GM06990 (cell line): ENCODE measurements around the gene DPEP1.
"Not testable (repeated sequence)": the region's sequence is repeated elsewhere in the genome, so short reads cannot be mapped to it uniquely, and the experiment has no call there.

Experiments
- DNase-seq: peaks from one replicate; pipeline ENCODE4 v3.0.0-alpha.2; 2011; ENCODE audit not compliant: insufficient read length; ENCODE audit errors: extremely low read depth
- H3K27me3 ChIP-seq: replicated peaks from 2 replicates; pipeline ENCODE4 v1.6.0; 2011; ENCODE audit warnings: low read length; ENCODE audit not compliant: control insufficient read depth, insufficient read depth
- H3K36me3 ChIP-seq: 2 replicates; pipeline ENCODE4 v1.5.1; 2011; ENCODE audit warnings: low read length; ENCODE audit not compliant: control insufficient read depth, insufficient read depth
- H3K4me3 ChIP-seq: replicated peaks from 2 replicates; pipeline ENCODE4 v1.5.1; 2011; ENCODE audit warnings: low read depth, mild to moderate bottlenecking, control low read depth, low read length
- TF ChIP-seq, protein P1 (sequence below): IDR thresholded peaks from 2 replicates; pipeline ENCODE4 v1.5.1; 2011; ENCODE audit warnings: low read length, control low read depth, mild to moderate bottlenecking, inconsistent platforms; ENCODE audit not compliant: insufficient read depth, poor library complexity, severe bottlenecking

Gene DPEP1

DNA sequence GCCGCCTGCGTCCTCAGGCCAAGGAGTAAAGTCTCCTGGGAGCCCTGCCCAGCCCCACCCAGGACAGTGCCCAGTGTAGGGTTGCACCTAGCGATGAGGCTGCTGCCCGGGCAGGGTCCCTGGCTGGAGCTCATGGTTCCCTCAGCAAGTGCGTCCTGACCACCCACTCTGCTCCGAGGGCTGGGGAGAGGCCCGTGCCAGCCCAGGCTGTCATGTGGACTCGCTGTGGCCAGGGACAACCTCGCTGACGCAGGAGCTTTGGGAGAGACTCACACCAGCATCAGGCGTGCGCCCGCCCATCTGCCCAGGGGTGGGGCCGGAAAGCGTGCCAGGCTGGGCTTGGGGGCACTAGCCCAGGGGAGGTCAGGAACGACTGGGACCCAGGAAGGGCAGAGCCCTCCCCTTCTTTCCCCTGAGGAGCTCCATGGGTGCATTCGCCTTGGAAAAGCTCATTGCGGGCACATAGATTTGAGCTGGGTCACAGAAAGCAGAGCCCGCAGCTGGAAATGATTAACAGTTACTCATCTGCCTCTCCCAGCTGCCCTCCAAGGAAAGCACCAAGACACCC, 19.7 kb downstream of the DPEP1 start:
- DNase-seq = no peak
- Histone ChIP-seq H3K36me3 (no peaks in the 10 kb centered on the region), H3K4me3 (no peak overlapping the region), H3K27me3 (no peaks in the 10 kb centered on the region; the same call in 1 of the 2 replicates)
- TF ChIP-seq, protein P1, sequence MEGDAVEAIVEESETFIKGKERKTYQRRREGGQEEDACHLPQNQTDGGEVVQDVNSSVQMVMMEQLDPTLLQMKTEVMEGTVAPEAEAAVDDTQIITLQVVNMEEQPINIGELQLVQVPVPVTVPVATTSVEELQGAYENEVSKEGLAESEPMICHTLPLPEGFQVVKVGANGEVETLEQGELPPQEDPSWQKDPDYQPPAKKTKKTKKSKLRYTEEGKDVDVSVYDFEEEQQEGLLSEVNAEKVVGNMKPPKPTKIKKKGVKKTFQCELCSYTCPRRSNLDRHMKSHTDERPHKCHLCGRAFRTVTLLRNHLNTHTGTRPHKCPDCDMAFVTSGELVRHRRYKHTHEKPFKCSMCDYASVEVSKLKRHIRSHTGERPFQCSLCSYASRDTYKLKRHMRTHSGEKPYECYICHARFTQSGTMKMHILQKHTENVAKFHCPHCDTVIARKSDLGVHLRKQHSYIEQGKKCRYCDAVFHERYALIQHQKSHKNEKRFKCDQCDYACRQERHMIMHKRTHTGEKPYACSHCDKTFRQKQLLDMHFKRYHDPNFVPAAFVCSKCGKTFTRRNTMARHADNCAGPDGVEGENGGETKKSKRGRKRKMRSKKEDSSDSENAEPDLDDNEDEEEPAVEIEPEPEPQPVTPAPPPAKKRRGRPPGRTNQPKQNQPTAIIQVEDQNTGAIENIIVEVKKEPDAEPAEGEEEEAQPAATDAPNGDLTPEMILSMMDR = no peak

DNA sequence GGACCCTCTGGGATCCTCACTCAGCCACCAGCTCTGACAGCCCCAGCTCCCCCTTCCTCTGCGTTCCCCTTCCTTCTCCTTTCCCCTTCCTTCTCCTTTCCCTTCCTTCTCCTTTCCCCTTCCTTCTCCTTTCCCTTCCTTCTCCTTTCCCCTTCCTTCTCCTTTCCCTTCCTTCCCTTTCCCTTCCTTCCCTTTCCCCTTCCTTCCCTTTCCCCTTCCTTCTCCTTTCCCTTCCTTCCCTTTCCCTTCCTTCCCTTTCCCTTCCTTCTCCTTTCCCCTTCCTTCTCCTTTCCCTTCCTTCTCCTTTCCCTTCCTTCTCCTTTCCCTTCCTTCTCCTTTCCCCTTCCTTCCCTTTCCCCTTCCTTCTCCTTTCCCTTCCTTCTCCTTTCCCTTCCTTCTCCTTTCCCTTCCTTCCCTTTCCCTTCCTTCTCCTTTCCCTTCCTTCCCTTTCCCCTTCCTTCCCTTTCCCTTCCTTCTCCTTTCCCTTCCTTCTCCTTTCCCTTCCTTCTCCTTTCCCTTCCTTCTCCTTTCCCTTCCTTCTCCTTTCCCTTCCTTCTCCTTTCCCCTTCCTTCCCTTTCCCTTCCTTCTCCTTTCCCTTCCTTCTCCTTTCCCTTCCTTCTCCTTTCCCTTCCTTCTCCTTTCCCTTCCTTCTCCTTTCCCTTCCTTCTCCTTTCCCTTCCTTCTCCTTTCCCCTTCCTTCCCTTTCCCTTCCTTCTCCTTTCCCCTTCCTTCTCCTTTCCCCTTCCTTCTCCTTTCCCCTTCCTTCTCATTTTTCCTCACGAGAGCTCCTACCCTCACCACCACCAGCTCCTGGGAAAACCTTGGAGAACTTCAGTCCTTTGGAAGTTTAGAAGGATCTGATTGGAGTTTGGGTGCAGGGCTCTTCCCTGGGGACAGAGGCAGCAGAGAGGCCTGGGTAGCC, 21.3 kb downstream of the DPEP1 start:
- not testable (repeated sequence) for H3K27me3 ChIP-seq, DNase-seq, H3K4me3 ChIP-seq, H3K36me3 ChIP-seq

DNA sequence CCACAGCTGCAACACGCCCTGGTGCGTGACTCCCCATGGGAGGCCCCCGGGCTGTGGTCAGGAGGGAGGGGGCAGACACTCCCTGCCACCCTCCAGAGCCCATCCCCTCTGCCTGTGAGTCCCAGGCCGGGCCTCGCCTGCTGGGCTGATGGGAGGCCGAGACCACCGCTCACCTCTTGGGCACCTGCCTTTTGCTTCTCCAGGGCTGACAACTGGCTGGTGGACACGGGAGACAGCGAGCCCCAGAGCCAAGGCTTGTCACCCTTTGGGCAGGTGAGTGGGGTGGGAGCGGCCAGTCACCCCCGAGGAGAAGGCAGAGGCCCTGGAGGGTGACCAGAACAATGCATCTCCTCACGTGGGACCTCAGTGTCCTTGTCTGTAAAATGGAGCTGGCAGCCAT, 23.2 kb downstream of the DPEP1 start:
- H3K27me3 ChIP-seq = no peaks in the 10 kb centered on the region; the same call in 1 of the 2 replicates
- no peak for DNase-seq
- no peak overlapping the region for H3K4me3 ChIP-seq
- TF ChIP-seq, protein P1 = no peak
- no peaks in the 10 kb centered on the region for H3K36me3 ChIP-seq

DNA sequence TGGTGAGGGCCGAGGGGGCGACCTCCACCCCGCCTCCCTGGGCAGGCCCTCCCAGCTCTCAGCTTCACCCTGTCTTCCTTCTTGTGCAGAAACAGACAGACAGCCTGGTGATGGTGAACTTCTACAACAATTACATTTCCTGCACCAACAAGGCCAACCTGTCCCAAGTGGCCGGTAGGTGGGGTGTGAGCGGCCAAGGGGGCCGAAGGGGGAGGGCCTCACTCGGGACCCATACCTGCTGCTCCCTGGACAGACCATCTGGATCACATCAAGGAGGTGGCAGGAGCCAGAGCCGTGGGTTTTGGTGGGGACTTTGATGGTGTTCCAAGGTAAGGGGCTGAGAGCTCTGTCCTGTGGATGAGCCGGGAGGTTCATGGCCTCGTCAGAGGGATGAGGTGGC, 23.9 kb downstream of the DPEP1 start:
- TF ChIP-seq, protein P1 = no peak
- Histone ChIP-seq H3K4me3 (no peak overlapping the region), H3K36me3 (no peaks in the 10 kb centered on the region), H3K27me3 (no peaks in the 10 kb centered on the region; the same call in 1 of the 2 replicates)
- no peak for DNase-seq

DNA sequence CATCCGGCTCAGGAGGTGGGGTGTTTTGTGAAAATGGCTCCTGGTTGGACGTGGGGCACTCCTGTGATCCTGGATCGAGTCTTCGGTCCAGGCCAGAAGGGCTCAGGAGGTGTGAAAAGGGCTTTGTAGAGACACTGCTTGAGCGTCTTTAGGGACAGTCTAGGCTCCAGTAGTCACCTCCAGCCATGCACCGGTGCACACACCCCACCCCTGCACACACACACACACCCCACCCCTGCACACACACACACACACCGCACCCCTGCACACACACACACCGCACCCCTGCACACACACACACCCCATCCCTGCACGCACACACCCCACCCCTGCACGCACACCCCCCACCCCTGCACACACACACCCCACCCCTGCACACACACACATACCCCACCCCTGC, 25.0 kb downstream of the DPEP1 start:
- no peaks in the 10 kb centered on the region for H3K27me3 ChIP-seq

DNA sequence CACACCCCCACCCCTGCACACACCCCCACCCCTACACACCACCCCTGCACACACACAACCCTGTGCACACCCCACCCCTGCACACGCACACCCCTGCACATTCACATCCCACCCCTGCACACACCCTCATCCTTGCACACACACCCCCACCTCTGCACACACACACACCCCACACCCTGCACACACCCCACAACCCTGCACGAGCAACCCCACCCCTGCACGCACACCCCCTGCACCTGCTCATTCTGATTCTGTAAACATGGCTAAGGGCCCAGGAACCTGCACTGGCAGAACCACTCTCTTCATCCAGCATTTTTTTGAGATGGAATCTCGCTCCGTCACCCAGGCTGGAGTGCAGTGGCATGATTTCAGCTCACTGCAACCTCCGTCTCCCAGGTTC, 25.9 kb downstream of the DPEP1 start:
- Histone ChIP-seq H3K36me3 (no peaks in the 10 kb centered on the region; the same call in 1 of the 2 replicates), H3K4me3 (no peak overlapping the region), H3K27me3 (no peaks in the 10 kb centered on the region)
- TF ChIP-seq, protein P1 = no peak
- DNase-seq = no peak

More for the DNA sequence above, 25.0 kb downstream of the DPEP1 start:
- DNase-seq = no peak
- H3K36me3 ChIP-seq = no peaks in the 10 kb centered on the region
- H3K4me3 ChIP-seq = no peak overlapping the region
- TF ChIP-seq, protein P1 = no peak
